ENCODE measurements around the gene C17orf107.
A peak's percentile ranks its signal among the peaks of the same experiment; 100 is the strongest.

Gene C17orf107

GRCh38 chr17:4877089-4877488, 22.2 kb upstream of the C17orf107 start:
- no peak for DNase-seq (ENCODE audit: low spot score)

- no peak for DNase-seq (ENCODE audit: low spot score)
Observed at GRCh38 chr17:4879601-4880000, 19.7 kb upstream of the C17orf107 start.

- no peak for DNase-seq (ENCODE audit: low spot score)
Observed at GRCh38 chr17:4880857-4881256, 18.5 kb upstream of the C17orf107 start.

- peak; percentile 68 for DNase-seq (ENCODE audit: low spot score)
Observed at GRCh38 chr17:4881761-4882555, 17.4 kb upstream of the C17orf107 start.

- DNase-seq (ENCODE audit: low spot score), result no peak
Observed at GRCh38 chr17:4884489-4884888, 14.8 kb upstream of the C17orf107 start.

- DNase-seq (ENCODE audit: low spot score), result no peak
Observed at GRCh38 chr17:4886830-4887229, 12.5 kb upstream of the C17orf107 start.

GRCh38 chr17:4887581-4887980, 11.8 kb upstream of the C17orf107 start:
- no peak for DNase-seq (ENCODE audit: low spot score)

- DNase-seq (ENCODE audit: low spot score), result no peak
Observed at GRCh38 chr17:4891411-4892410, 7.6 kb upstream of the C17orf107 start.

- no peak for DNase-seq (ENCODE audit: low spot score)
Observed at GRCh38 chr17:4892499-4893221, 6.7 kb upstream of the C17orf107 start.

- no peak for DNase-seq (ENCODE audit: low spot score)
Observed at GRCh38 chr17:4893272-4893671, 6.1 kb upstream of the C17orf107 start.

GRCh38 chr17:4893721-4894560, 5.4 kb upstream of the C17orf107 start:
- DNase-seq (ENCODE audit: low spot score), result no peak

GRCh38 chr17:4895121-4895520, 4.2 kb upstream of the C17orf107 start:
- DNase-seq (ENCODE audit: low spot score), result no peak

GRCh38 chr17:4895657-4896331, 3.5 kb upstream of the C17orf107 start:
- DNase-seq (ENCODE audit: low spot score), result no peak

GRCh38 chr17:4896332-4897197, 2.8 kb upstream of the C17orf107 start:
- DNase-seq (ENCODE audit: low spot score), result no peak

- no peak for DNase-seq (ENCODE audit: low spot score)
Observed at GRCh38 chr17:4897198-4897687, 2.1 kb upstream of the C17orf107 start.

- no peak for DNase-seq (ENCODE audit: low spot score)
Observed at GRCh38 chr17:4897785-4898184, 1.6 kb upstream of the C17orf107 start.

- DNase-seq (ENCODE audit: low spot score), result no peak
Observed at GRCh38 chr17:4898351-4898750, 985 bp upstream of the C17orf107 start.

GRCh38 chr17:4898927-4899326, 409 bp upstream of the C17orf107 start:
- DNase-seq (ENCODE audit: low spot score), result no peak

Data from germinal center (tissue), 1 donor.